GM23248 (cell line): ENCODE data around the gene FHOD3.

Experiments used
- EZH2 ChIP-seq: fragments of 200-600 bp; sonication (generic); IDR thresholded peaks from 2 replicates; pipeline ENCODE4 v1.6.1; 2018; ENCODE audit warnings: antibody characterized with exemption, mild to moderate bottlenecking; ENCODE audit not compliant: insufficient read depth, poor library complexity, severe bottlenecking
- EZH2phosphoT487 ChIP-seq: fragments of 200-600 bp; sonication (generic); IDR thresholded peaks from 2 replicates; pipeline ENCODE4 v1.6.1; 2018; ENCODE audit warnings: antibody characterized with exemption, moderate library complexity, mild to moderate bottlenecking, low read depth; ENCODE audit not compliant: insufficient read depth

DNA sequence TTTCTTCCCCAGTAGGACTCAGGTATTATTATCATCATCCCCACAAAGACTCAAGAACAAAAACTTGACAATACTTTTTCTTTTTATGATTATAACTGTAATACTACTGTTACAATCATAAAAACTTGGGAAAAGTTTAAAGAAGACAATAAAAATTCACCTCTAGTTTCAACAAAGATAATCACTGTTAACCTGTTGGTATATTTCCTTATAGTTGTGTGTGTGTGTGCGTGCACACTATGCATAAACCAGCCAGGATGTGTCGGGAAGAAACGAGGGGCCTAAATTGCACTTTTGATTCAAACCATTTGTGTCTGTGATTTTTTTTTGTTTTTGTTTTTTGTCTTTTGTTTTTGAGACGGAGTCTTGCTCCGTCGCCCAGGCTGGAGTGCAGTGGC lies 298.3 kb downstream of the FHOD3 start:
- TF ChIP-seq EZH2 (no peak), EZH2phosphoT487 (no peak)
